ENCODE data around the gene SHROOM3. TPM values are rescaled to one million over a fixed set of nuclear protein-coding genes. Genes with fewer than 3 reads are reported as not detected.

The SHROOM3 gene
- total RNA-seq, 1 experiment from 2014 or later, result 22.8 TPM

DNA sequence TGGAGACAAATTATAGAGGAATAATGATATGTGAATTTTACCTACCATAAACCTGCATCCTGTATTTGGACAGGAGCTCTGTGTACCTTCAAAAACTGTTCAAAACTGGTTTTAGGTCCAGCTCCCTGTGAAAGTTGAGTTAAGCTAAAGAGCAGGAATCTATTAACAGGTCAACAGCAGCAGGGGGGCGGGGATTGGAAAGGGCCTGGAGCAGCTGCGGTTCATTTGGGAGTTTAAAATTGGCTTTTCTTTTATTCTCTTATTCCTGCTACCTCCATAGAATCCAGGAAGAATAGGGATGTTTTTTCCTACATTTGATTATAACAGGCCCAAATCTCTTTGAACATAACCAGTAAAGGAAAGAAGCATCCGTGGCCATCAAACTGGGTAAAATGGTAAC lies 23.8 kb downstream of the SHROOM3 start:
- Histone ChIP-seq H3K4me1 (peaks cover 22% of the 10 kb centered on the region), H3K36me3 (no peaks in the 10 kb centered on the region), H3K27ac (peak overlapping the region; percentile 81), H3K9me3 (replicated peaks) (peaks cover 12% of the 10 kb centered on the region), H3K27me3 (no peaks in the 10 kb centered on the region), H3K4me3 (peak overlapping the region; percentile 18)
- peak; percentile 46 to 50 for DNase-seq

DNA sequence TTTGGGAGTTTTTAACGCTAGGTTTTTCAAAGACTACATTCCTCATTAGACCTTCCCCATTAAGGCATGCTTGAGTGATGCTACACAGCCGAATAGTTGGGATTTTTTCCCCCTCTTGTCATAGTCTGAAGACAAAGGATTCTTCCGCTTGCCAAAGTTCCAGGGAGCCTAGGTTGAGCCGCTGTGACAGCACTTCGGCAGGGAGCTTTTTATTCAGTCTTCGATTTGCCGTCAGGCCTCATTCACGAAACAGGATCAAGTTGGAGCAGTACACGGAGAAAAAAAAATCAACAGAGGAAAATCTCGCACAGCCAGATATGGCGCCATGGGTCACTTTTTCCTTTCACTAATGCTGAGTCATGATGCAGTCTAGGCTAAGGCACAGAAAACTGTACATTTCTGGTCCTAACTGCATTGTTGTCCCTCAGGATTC lies 24.3 kb downstream of the SHROOM3 start:
- no peaks in the 10 kb centered on the region for H3K27me3 ChIP-seq
- H3K36me3 ChIP-seq, result no peaks in the 10 kb centered on the region
- H3K27ac ChIP-seq, result peak overlapping the region; percentile 81
- peaks cover 12% of the 10 kb centered on the region for H3K9me3 ChIP-seq (replicated peaks)
- H3K4me1 ChIP-seq, result peaks cover 22% of the 10 kb centered on the region
- H3K4me3 ChIP-seq, result peak overlapping the region; percentile 18
- peak; percentile 51 to 59 for DNase-seq

DNA sequence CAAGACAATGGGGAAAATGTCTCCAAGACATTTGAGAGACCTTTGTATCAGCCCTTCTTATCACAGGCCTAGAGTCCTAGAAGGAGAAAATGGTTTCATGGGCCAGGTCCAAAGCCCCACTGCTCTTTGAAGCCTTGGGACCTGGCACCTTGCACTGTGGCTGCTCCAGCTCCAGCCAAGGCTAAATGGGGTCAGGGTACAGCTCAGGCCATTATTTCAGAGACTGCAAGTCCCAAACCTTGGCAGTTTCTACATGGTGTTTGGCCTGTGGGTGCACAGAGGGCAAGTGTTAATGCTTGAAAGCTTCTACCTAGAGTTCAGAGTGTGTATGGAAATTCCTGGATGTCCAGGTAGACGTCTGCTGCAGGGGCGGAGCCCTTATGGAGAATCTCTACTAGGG lies 28.5 kb downstream of the SHROOM3 start:
- Histone ChIP-seq H3K27ac (no peak overlapping the region), H3K4me1 (peaks cover 14% of the 10 kb centered on the region), H3K36me3 (0 out of 2 replicates have a peak, but pooled peaks cover 2% of the 10 kb centered on the region), H3K9me3 (replicated peaks) (peaks cover 14% of the 10 kb centered on the region), H3K27me3 (no peaks in the 10 kb centered on the region), H3K4me3 (no peak overlapping the region)
- no peak for DNase-seq

DNA sequence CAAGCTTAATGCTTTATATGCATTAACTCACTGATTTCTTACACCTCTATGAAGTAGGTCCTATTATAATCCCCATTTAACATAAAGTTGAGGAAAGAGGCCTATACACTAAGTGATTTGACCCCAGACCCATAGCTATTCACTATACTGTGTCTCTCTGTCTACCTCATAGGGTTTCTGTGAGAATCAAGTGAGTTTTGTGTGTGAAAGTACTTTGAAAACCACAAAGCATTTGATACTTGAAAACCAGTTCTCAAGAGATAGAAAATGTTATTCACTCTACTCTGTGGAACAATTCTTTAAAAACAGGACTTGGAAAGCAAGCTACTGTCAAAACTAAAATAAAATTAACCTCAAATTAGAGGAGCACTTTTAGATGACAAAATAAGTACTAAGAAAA lies 35.0 kb downstream of the SHROOM3 start:
- DNase-seq, result no peak
- Histone ChIP-seq H3K27me3 (no peaks in the 10 kb centered on the region), H3K4me3 (no peak overlapping the region), H3K4me1 (no peaks in the 10 kb centered on the region), H3K27ac (no peak overlapping the region), H3K9me3 (replicated peaks) (peaks cover 3% of the 10 kb centered on the region; the same call in 1 of the 2 replicates), H3K36me3 (0 out of 2 replicates have a peak, but pooled peaks cover 2% of the 10 kb centered on the region)

DNA sequence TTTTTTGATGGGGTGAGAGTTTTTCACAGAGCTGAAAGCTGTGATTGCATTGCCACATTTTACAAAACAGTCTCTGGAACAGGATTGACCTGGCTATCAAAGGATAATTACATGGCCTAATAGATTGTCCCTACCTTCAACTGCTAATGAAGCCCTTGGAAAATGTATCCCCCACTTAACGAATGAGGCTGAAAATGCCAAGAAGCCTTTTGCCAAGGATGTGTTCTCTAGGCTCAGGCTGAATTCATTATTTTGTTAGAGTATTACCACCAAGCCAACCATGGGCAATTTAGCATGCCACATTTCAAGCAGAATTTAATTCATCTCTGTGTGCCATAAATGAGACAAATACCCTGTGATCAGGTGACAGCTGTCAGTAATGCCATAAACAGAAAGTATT lies 35.5 kb downstream of the SHROOM3 start:
- H3K4me1 ChIP-seq, result no peaks in the 10 kb centered on the region
- no peaks in the 10 kb centered on the region for H3K27me3 ChIP-seq
- H3K36me3 ChIP-seq, result 0 out of 2 replicates have a peak, but pooled peaks cover 2% of the 10 kb centered on the region
- peaks cover 3% of the 10 kb centered on the region; the same call in 1 of the 2 replicates for H3K9me3 ChIP-seq (replicated peaks)
- no peak for DNase-seq
- H3K27ac ChIP-seq, result no peak overlapping the region
- H3K4me3 ChIP-seq, result no peak overlapping the region

DNA sequence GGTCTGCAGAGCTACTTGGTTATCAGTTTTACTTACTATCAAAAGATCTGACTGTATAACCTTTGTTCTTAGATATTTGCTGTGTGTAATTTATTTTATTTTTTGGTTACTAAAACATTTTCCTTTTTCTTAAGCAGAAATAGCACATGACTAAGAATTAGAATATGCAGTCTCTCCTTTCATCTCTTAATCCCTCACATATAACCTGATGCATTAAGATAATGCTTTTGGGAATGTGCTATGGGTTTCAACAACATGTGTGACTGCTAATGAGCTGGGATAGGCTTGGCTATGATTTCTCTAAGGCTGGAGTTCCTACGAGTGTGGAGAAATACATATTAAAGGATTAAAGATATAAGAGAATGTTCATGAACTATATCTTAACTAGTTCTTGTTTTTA lies 41.5 kb downstream of the SHROOM3 start:
- Histone ChIP-seq H3K9me3 (replicated peaks) (peaks cover 12% of the 10 kb centered on the region; the same call in 1 of the 2 replicates), H3K4me3 (no peak overlapping the region), H3K4me1 (no peaks in the 10 kb centered on the region), H3K27me3 (no peaks in the 10 kb centered on the region), H3K36me3 (no peaks in the 10 kb centered on the region), H3K27ac (no peak overlapping the region)
- DNase-seq, result no peak

DNA sequence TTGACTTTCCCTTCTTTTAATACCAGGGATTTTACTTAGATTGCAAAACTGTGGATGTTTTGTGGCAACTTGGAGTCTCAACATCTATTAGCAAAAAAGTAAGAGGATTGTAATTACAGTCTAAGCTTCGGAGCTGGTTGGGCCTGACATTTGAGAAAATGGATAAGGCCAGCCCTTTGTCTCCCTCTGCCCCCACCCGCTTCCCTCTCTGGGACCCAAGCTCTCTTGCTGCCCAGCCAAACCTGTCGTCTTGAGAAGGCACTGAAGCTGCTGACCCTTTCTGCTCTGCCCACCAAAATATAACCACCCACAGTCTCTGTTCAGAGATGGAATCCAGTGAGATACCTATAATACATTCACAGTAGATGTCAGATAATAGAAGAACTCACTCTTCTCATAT lies 49.6 kb downstream of the SHROOM3 start:
- H3K27me3 ChIP-seq, result no peaks in the 10 kb centered on the region
- DNase-seq, result no peak
- H3K36me3 ChIP-seq, result no peaks in the 10 kb centered on the region
- H3K9me3 ChIP-seq (replicated peaks), result 0 out of 2 replicates have a peak, but pooled peaks cover 9% of the 10 kb centered on the region
- no peak overlapping the region for H3K27ac ChIP-seq
- peaks cover 7% of the 10 kb centered on the region; the same call in 1 of the 2 replicates for H3K4me1 ChIP-seq
- no peak overlapping the region for H3K4me3 ChIP-seq

DNA sequence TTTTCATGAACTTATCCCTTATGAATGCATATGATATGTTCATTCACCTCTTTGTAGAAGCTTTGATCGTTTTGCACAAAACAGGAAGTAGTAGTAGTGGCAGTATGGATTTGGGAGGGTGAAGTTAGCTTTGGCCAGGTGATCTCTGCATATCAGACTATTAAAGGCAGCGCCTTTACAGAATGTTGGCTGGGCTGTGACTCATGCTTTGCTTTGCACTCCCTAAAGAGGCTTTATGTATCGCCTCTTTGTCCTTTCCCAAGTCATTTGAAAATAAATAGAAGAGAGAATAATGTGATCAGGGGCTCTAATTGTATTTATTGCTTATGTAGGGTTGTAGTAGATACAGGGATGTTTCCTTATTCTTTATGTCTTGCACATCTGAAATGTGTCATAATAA lies 50.4 kb downstream of the SHROOM3 start:
- Histone ChIP-seq H3K27ac (no peak overlapping the region), H3K4me3 (no peak overlapping the region), H3K36me3 (no peaks in the 10 kb centered on the region), H3K27me3 (no peaks in the 10 kb centered on the region), H3K4me1 (peaks cover 7% of the 10 kb centered on the region; the same call in 1 of the 2 replicates), H3K9me3 (replicated peaks) (0 out of 2 replicates have a peak, but pooled peaks cover 7% of the 10 kb centered on the region)
- no peak for DNase-seq

DNA sequence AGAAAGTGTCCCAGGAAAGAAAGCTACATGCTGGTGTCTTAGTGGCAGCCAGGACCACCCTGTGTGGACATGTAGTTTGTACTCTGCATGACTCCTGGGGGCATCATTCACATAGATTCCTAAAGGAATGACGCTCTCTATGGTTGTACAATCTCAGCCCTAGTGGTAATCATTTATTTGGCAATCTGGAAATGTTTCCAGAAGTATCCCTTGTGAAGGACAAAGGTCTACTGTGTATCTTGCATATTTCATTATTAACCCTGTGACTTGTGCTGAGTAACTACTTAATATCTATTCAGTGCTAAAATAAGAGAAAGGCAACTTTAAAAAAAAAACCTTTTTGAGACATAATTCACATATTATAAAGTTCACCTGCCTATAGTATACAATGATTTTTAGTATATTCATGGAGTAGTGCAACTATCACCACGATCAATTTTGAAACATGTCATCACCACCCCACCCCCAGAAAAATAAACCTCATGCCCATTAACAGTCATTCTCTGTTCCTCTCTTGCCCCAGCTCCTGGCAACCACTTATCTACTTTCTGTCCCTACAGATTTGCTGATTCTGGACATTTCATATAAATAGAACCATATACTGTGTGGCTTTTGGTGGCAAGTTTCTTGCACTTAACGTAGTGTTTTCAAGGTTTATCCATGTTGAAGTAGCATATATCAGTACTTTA lies 51.7 kb downstream of the SHROOM3 start:
- H3K36me3 ChIP-seq, result no peaks in the 10 kb centered on the region
- H3K27me3 ChIP-seq, result no peaks in the 10 kb centered on the region
- no peak overlapping the region for H3K4me3 ChIP-seq
- H3K27ac ChIP-seq, result no peak overlapping the region
- peaks cover 7% of the 10 kb centered on the region; the same call in 1 of the 2 replicates for H3K4me1 ChIP-seq
- DNase-seq, result no peak
- H3K9me3 ChIP-seq (replicated peaks), result 0 out of 2 replicates have a peak, but pooled peaks cover 3% of the 10 kb centered on the region

DNA sequence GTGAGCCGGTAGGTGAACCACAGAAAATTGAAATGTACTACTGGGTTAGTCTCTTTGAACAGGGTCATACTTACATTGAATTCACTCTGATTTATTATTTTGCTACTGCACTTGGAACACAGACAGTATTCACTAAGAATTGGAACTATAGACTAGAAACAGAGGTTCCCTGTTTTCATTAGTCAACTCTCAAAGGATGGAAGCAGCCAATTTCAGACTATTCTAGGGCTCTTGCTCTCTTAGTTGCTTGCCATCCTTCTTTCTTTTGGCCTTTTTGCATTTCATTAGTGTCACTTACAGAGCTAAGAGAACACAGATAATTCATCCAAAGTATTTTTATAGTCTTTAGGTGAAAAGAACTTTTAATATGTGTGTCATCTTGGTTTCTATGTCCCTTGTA lies 52.6 kb downstream of the SHROOM3 start:
- Histone ChIP-seq H3K27me3 (no peaks in the 10 kb centered on the region), H3K4me3 (no peak overlapping the region), H3K36me3 (no peaks in the 10 kb centered on the region), H3K4me1 (peaks cover 7% of the 10 kb centered on the region; the same call in 1 of the 2 replicates), H3K9me3 (replicated peaks) (no peaks in the 10 kb centered on the region), H3K27ac (no peak overlapping the region)
- DNase-seq, result no peak

DNA sequence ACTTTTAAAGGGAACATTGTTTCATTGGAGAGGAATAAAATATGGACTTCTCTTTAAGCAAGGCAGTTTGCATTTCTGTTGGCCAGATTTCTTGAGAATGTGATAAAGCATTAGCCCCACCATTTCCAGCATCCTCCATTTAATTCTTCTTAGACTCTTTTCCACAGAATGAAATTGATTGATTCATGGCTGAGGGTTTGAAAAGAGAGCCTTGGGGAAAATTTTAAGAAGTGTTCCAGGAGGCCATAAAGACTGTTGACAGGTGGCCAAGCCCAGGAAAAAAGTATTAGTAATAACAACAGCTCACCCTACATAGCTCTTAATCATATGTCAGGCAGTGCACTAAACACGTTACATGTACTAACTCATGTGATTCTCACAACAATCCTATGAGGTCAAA lies 53.4 kb downstream of the SHROOM3 start:
- peaks cover 7% of the 10 kb centered on the region; the same call in 1 of the 2 replicates for H3K4me1 ChIP-seq
- no peaks in the 10 kb centered on the region for H3K36me3 ChIP-seq
- H3K27ac ChIP-seq, result no peak overlapping the region
- H3K27me3 ChIP-seq, result no peaks in the 10 kb centered on the region
- no peak overlapping the region for H3K4me3 ChIP-seq
- DNase-seq, result no peak
- no peaks in the 10 kb centered on the region for H3K9me3 ChIP-seq (replicated peaks)

DNA sequence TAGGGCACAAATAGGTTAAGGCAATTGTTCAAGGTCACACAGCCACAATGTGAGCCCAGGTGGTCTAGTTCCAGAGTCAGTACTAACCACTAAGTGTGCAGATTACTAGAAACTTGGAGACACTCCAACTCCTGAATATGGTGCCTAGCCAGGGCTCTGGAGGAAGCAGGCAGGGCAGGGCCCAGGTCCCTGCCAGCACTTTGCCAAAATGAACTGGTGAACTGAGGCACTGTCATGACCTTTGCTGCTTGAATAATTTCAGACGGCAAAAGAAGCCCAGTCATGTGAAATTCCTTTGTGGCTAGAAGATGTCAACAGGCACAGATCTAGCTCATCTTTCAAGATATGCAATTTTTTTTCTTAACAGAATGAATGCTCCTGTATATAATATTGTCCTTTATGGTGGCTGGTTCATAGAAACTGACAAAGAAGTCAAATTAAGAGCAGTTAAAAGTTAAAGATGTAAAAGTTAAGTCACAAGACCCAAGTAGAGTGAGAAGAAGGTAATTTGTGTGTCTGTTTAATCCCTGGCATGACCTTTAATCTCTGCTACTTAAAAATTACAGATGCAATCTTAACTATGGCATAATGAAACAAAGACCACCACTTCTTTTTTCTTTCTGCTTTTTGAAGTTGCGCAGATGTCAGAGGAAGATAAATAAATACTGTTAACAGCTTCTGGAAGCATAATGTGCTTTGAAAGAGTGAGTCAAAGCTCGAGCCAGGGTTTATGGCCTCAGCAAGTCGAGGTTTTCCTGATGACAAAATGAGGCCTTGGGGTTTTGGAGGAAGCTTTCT lies 54.1 kb downstream of the SHROOM3 start:
- Histone ChIP-seq H3K9me3 (replicated peaks) (no peaks in the 10 kb centered on the region), H3K4me1 (peaks cover 7% of the 10 kb centered on the region; the same call in 1 of the 2 replicates), H3K27me3 (no peaks in the 10 kb centered on the region), H3K27ac (no peak overlapping the region), H3K36me3 (no peaks in the 10 kb centered on the region), H3K4me3 (no peak overlapping the region)
- DNase-seq, result no peak

DNA sequence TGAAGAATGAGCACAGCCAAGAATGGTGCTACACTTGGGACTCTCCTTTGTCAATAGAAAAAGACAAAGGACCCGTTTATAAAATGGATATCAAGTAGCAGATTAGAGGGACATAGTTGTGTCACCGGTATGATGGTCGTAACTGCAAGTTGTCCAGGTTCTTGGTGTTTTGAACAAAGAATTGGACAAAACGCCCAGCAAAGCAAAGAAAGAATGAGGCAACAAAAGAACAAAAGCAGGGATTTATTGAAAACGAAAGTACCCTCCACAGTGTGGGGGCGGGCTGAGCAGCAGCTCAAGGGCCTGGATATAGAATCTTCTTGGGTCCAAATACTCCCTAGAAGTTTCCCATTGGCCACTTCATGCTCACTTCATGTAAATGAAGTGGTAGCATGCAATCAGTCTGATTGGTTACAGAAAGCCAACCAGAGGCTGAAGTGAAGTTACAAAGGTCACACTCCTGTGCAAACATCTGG lies 54.7 kb downstream of the SHROOM3 start:
- no peak overlapping the region for H3K27ac ChIP-seq
- H3K4me1 ChIP-seq, result peaks cover 7% of the 10 kb centered on the region; the same call in 1 of the 2 replicates
- no peaks in the 10 kb centered on the region for H3K27me3 ChIP-seq
- H3K4me3 ChIP-seq, result no peak overlapping the region
- no peaks in the 10 kb centered on the region for H3K36me3 ChIP-seq
- DNase-seq, result no peak
- no peaks in the 10 kb centered on the region for H3K9me3 ChIP-seq (replicated peaks)

DNA sequence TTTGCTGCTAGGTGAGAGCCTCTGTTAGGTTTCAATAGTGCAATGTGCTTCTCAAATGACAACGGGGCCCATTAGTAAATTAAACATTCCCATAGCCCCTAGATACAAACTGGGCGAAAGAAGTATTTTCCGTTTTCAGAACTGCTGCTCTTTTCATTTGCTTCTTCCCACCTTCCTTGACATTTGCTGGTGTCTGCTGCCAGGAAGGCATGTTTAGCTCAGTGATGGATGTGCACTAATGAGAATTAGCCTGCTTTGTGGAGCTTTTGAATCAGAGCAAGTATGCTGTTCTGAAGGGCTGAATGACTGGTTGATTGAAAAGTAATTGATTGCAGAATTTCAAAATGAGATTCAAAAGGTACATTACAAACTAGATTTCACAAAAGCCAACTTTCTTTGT lies 57.0 kb downstream of the SHROOM3 start:
- no peak for DNase-seq
- no peaks in the 10 kb centered on the region for H3K9me3 ChIP-seq (replicated peaks)
- no peak overlapping the region for H3K27ac ChIP-seq
- H3K36me3 ChIP-seq, result no peaks in the 10 kb centered on the region
- H3K4me1 ChIP-seq, result peaks cover 7% of the 10 kb centered on the region; the same call in 1 of the 2 replicates
- no peak overlapping the region for H3K4me3 ChIP-seq
- no peaks in the 10 kb centered on the region for H3K27me3 ChIP-seq

DNA sequence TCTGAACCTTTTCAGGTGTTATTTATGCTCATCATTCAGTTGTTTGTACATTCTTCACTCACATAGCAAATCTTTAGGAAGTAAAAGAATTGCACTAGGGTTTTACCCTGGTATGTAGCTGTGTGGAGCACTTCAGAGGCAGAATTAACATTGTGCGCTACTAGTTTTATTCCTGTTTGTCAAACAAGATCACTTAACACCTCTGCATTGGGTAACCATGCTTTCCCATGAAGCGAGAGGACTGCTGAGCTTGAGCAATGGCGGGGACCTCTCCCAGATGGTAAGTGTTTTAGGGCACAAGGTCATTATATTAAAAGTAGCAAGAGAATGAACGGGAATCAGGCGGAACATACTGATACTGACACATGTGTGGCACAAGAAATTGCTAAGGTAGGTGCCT lies 59.2 kb downstream of the SHROOM3 start:
- H3K4me3 ChIP-seq, result no peak overlapping the region
- no peaks in the 10 kb centered on the region for H3K36me3 ChIP-seq

More for the DNA sequence above, 59.2 kb downstream of the SHROOM3 start:
- no peak overlapping the region for H3K27ac ChIP-seq
- H3K27me3 ChIP-seq, result no peaks in the 10 kb centered on the region
- H3K4me1 ChIP-seq, result peaks cover 4% of the 10 kb centered on the region; the same call in 1 of the 2 replicates
- DNase-seq, result no peak
- no peaks in the 10 kb centered on the region for H3K9me3 ChIP-seq (replicated peaks)
